Measurements from ENCODE around the gene DIPK1A.

DNA sequence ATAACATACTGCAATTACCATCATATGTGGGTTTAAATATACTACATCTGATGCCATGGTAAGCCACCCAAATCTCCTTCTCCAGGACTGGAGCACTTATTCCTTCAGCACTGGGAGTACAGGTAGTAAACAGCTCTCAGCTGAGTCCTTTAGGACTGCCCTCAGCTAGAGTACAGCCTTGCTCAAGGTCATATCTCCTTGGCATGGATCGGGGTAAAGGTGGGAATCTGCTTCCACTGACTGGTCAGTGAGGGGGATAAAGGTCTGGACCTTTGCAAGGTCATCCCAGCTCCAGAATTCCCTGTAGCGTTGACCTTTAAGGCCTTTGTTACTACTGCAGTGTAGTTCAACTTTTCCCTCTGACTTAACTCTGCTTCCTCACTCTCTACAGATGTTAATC, 90.7 kb downstream of the DIPK1A start:
- TF ChIP-seq, protein P1, sequence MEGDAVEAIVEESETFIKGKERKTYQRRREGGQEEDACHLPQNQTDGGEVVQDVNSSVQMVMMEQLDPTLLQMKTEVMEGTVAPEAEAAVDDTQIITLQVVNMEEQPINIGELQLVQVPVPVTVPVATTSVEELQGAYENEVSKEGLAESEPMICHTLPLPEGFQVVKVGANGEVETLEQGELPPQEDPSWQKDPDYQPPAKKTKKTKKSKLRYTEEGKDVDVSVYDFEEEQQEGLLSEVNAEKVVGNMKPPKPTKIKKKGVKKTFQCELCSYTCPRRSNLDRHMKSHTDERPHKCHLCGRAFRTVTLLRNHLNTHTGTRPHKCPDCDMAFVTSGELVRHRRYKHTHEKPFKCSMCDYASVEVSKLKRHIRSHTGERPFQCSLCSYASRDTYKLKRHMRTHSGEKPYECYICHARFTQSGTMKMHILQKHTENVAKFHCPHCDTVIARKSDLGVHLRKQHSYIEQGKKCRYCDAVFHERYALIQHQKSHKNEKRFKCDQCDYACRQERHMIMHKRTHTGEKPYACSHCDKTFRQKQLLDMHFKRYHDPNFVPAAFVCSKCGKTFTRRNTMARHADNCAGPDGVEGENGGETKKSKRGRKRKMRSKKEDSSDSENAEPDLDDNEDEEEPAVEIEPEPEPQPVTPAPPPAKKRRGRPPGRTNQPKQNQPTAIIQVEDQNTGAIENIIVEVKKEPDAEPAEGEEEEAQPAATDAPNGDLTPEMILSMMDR (conservative IDR thresholded peaks at IDR 0.05; ENCODE audit: low read depth, low read length), result no peak
- TF ChIP-seq EZH2 (IDR thresholded peaks at IDR 0.05; ENCODE audit: low read length, unreplicated experiment) (no peak), EZH2phosphoT487 (IDR thresholded peaks at IDR 0.05; ENCODE audit: borderline replicate concordance, low read length) (no peak)
